NCI-H2171 (cell line): ENCODE results near the gene SAXO2.
"Not testable (repeated sequence)": the region's sequence is repeated elsewhere in the genome, so short reads cannot be mapped to it uniquely, and the experiment has no call there.

Experiments used
- DNase-seq: peaks from one replicate; lab custom pipeline; 2025; lab: John Stamatoyannopoulos, UW

Gene SAXO2

GRCh38 chr15:82313951-82314768 lies 51.5 kb downstream of the SAXO2 start:
- not testable (repeated sequence) for DNase-seq

GRCh38 chr15:82314769-82315518 lies 52.3 kb downstream of the SAXO2 start:
- no peak for DNase-seq

GRCh38 chr15:82315519-82316246 lies 53.1 kb downstream of the SAXO2 start:
- no peak for DNase-seq

- not testable (repeated sequence) for DNase-seq
Measured at GRCh38 chr15:82316247-82317090, 53.9 kb downstream of the SAXO2 start.

GRCh38 chr15:82317091-82317489 lies 54.5 kb downstream of the SAXO2 start:
- DNase-seq = no peak

GRCh38 chr15:82317516-82317915 lies 54.9 kb downstream of the SAXO2 start:
- not testable (repeated sequence) for DNase-seq

- not testable (repeated sequence) for DNase-seq
Measured at GRCh38 chr15:82318281-82318680, 55.7 kb downstream of the SAXO2 start.

GRCh38 chr15:82319522-82320278 lies 57.1 kb downstream of the SAXO2 start:
- DNase-seq = not testable (repeated sequence)

GRCh38 chr15:82320861-82321260 lies 58.2 kb downstream of the SAXO2 start:
- DNase-seq = not testable (repeated sequence)

- DNase-seq = not testable (repeated sequence)
Measured at GRCh38 chr15:82322488-82322887, 59.9 kb downstream of the SAXO2 start.

GRCh38 chr15:82324831-82325230 lies 62.2 kb downstream of the SAXO2 start:
- DNase-seq = not testable (repeated sequence)

GRCh38 chr15:82325646-82326045 lies 63.0 kb downstream of the SAXO2 start:
- not testable (repeated sequence) for DNase-seq

GRCh38 chr15:82326896-82327295 lies 64.3 kb downstream of the SAXO2 start:
- DNase-seq = not testable (repeated sequence)

- DNase-seq = not testable (repeated sequence)
Measured at GRCh38 chr15:82327372-82327771, 64.8 kb downstream of the SAXO2 start.

- DNase-seq = not testable (repeated sequence)
Measured at GRCh38 chr15:82329039-82329438, 66.4 kb downstream of the SAXO2 start.

GRCh38 chr15:82330921-82331320 lies 68.3 kb downstream of the SAXO2 start:
- not testable (repeated sequence) for DNase-seq

- not testable (repeated sequence) for DNase-seq
Measured at GRCh38 chr15:82331576-82332304, 69.1 kb downstream of the SAXO2 start.

GRCh38 chr15:82332711-82333602 lies 70.3 kb downstream of the SAXO2 start:
- not testable (repeated sequence) for DNase-seq
